DND-41 (cell line): ENCODE data around the gene LAD1.

ENCODE experiments used
- ATAC-seq: fragments of 200-7000 bp; cut with Tn5 transposase; 3 replicates; pipeline ENCODE4 v1.9.1; 2021; ENCODE audit warnings: low read depth; ENCODE audit not compliant: insufficient read depth
- DNase-seq: peaks from one replicate; pipeline ENCODE4 v3.0.0-alpha.2; 2020
- H2AFZ ChIP-seq: 2 replicates; pipeline ENCODE4 v1.6.0; 2012; ENCODE audit warnings: low read depth, low read length
- H3K27ac ChIP-seq: 2 replicates; pipeline ENCODE4 v1.5.1; 2012; ENCODE audit warnings: low read length, inconsistent platforms
- H3K27me3 ChIP-seq: fragments of 200-600 bp; sonication (generic); 2 replicates; pipeline ENCODE4 v1.6.0; 2012; ENCODE audit warnings: low read length, mild to moderate bottlenecking, inconsistent platforms; ENCODE audit not compliant: insufficient read depth, poor library complexity
- H3K36me3 ChIP-seq: 2 replicates; pipeline ENCODE4 v1.5.1; 2012; ENCODE audit warnings: low read length, inconsistent platforms; ENCODE audit not compliant: insufficient read depth
- H3K4me1 ChIP-seq: 2 replicates; pipeline ENCODE4 v1.5.1; 2012; ENCODE audit warnings: mild to moderate bottlenecking, low read length; ENCODE audit not compliant: insufficient read depth
- H3K4me2 ChIP-seq: 2 replicates; pipeline ENCODE4 v1.6.0; 2012; ENCODE audit warnings: mild to moderate bottlenecking, moderate library complexity, low read length, inconsistent platforms; ENCODE audit not compliant: insufficient read depth
- H3K4me3 ChIP-seq, 2 experiments: fragments of 200-600 bp in 1 of 2; shearing (Covaris generic) in 1 of 2; 2 replicates each; pipeline ENCODE4 v1.5.1; 2012 to 2016; ENCODE audit warnings: inconsistent platforms in 2 of 2, low read length in 2 of 2, mild to moderate bottlenecking in 2 of 2, low read depth in 1 of 2, moderate library complexity in 1 of 2
- H3K79me2 ChIP-seq: 2 replicates; pipeline ENCODE4 v1.6.0; 2012; ENCODE audit warnings: low read length, inconsistent platforms; ENCODE audit not compliant: insufficient read depth
- H3K9ac ChIP-seq: 2 replicates; pipeline ENCODE4 v1.6.0; 2012; ENCODE audit warnings: low read depth, mild to moderate bottlenecking, inconsistent platforms, low read length, moderate library complexity
- H3K9me3 ChIP-seq: 2 replicates; pipeline ENCODE4 v1.5.1; 2012; ENCODE audit warnings: low read length, moderate library complexity, mild to moderate bottlenecking, inconsistent platforms; ENCODE audit not compliant: insufficient read depth, severe bottlenecking
- H4K20me1 ChIP-seq: 2 replicates; pipeline ENCODE4 v1.6.0; 2012; ENCODE audit warnings: low read length; ENCODE audit not compliant: insufficient read depth
- EZH2 ChIP-seq: IDR thresholded peaks from 3 replicates; pipeline ENCODE4 v1.6.1; 2012; ENCODE audit warnings: borderline replicate concordance, low read depth, mild to moderate bottlenecking, moderate library complexity, low read length, inconsistent platforms; ENCODE audit not compliant: severe bottlenecking
- TF ChIP-seq, protein P1 (sequence below): IDR thresholded peaks from 2 replicates; pipeline ENCODE4 v1.5.1; 2012; ENCODE audit warnings: borderline replicate concordance, low read length, moderate library complexity, mild to moderate bottlenecking; ENCODE audit not compliant: poor library complexity, severe bottlenecking; ENCODE audit errors: extremely low read depth

LAD1 gene

GRCh38 chr1:201361652-201362504 is 37.2 kb downstream of the LAD1 start:
- no peaks in the 10 kb centered on the region for H3K27me3 ChIP-seq
- ATAC-seq (peak; percentile 89), DNase-seq (peak; percentile 60)
- H3K9me3 ChIP-seq = no peaks in the 10 kb centered on the region
- H3K27ac ChIP-seq = no peak overlapping the region
- TF ChIP-seq, protein P1, sequence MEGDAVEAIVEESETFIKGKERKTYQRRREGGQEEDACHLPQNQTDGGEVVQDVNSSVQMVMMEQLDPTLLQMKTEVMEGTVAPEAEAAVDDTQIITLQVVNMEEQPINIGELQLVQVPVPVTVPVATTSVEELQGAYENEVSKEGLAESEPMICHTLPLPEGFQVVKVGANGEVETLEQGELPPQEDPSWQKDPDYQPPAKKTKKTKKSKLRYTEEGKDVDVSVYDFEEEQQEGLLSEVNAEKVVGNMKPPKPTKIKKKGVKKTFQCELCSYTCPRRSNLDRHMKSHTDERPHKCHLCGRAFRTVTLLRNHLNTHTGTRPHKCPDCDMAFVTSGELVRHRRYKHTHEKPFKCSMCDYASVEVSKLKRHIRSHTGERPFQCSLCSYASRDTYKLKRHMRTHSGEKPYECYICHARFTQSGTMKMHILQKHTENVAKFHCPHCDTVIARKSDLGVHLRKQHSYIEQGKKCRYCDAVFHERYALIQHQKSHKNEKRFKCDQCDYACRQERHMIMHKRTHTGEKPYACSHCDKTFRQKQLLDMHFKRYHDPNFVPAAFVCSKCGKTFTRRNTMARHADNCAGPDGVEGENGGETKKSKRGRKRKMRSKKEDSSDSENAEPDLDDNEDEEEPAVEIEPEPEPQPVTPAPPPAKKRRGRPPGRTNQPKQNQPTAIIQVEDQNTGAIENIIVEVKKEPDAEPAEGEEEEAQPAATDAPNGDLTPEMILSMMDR = peak; percentile 92
- no peak for TF ChIP-seq EZH2
- H3K9ac ChIP-seq = no peak overlapping the region
- H3K79me2 ChIP-seq = no peaks in the 10 kb centered on the region
- H3K4me1 ChIP-seq = no peaks in the 10 kb centered on the region
- peaks cover 5% of the 10 kb centered on the region for H4K20me1 ChIP-seq
- H3K4me2 ChIP-seq = no peak overlapping the region
- H3K4me3 ChIP-seq = no peak overlapping the region
- no peak overlapping the region for H2AFZ ChIP-seq
- H3K36me3 ChIP-seq = no peaks in the 10 kb centered on the region

- Histone ChIP-seq H3K79me2 (no peaks in the 10 kb centered on the region), H3K4me2 (no peak overlapping the region), H3K27ac (no peak overlapping the region), H3K4me1 (no peaks in the 10 kb centered on the region), H3K36me3 (no peaks in the 10 kb centered on the region), H3K9me3 (no peaks in the 10 kb centered on the region), H3K4me3 (no peak overlapping the region), H4K20me1 (no peaks in the 10 kb centered on the region), H3K9ac (no peak overlapping the region), H2AFZ (no peak overlapping the region), H3K27me3 (no peaks in the 10 kb centered on the region)
- DNase-seq (no peak), ATAC-seq (no peak; the same call in 2 of the 3 replicates)
- TF ChIP-seq EZH2 = no peak
- TF ChIP-seq, protein P1 = no peak
Observed at GRCh38 chr1:201360901-201361651, 38.0 kb downstream of the LAD1 start.

GRCh38 chr1:201360486-201360885 is 38.6 kb downstream of the LAD1 start:
- Histone ChIP-seq H3K4me3 (no peak overlapping the region), H3K79me2 (no peaks in the 10 kb centered on the region), H3K27me3 (no peaks in the 10 kb centered on the region), H3K36me3 (no peaks in the 10 kb centered on the region), H4K20me1 (no peaks in the 10 kb centered on the region), H2AFZ (no peak overlapping the region), H3K27ac (no peak overlapping the region), H3K9ac (no peak overlapping the region), H3K4me2 (no peak overlapping the region), H3K4me1 (no peaks in the 10 kb centered on the region), H3K9me3 (no peaks in the 10 kb centered on the region)
- no peak for DNase-seq
- no peak for ATAC-seq
- TF ChIP-seq, protein P1 = no peak
- no peak for TF ChIP-seq EZH2
